ENCODE data around the gene NHSL1.

- no peak for TF ChIP-seq ZNF26 (tag by site-specific recombination; IDR thresholded peaks at IDR 0.05)
- no peak for TF ChIP-seq CTCF (tag by site-specific recombination; IDR thresholded peaks at IDR 0.05)
- TF ChIP-seq ZNF211 (tag by site-specific recombination; IDR thresholded peaks at IDR 0.05; ENCODE audit: low read depth): no peak
- no peak for TF ChIP-seq MEIS1 (CRISPR knock-in tag; IDR thresholded peaks at IDR 0.05; ENCODE audit: borderline replicate concordance)
- no peak for TF ChIP-seq PBX3 (CRISPR knock-in tag; IDR thresholded peaks at IDR 0.05)
- no peak for TF ChIP-seq TSHZ1 (tag by site-specific recombination; IDR thresholded peaks at IDR 0.05; ENCODE audit: borderline replicate concordance)
- no peak for TF ChIP-seq ZNF214 (tag by site-specific recombination; IDR thresholded peaks at IDR 0.05; ENCODE audit: borderline replicate concordance)
- no peak for TF ChIP-seq ZNF785 (tag by site-specific recombination; IDR thresholded peaks at IDR 0.05)
- TF ChIP-seq ZNF792 (tag by site-specific recombination; IDR thresholded peaks at IDR 0.05): no peak
- TF ChIP-seq ZBTB17 (tag by site-specific recombination; IDR thresholded peaks at IDR 0.05): no peak
- TF ChIP-seq SALL2 (tag by site-specific recombination; IDR thresholded peaks at IDR 0.05; ENCODE audit: borderline replicate concordance): no peak
- TF ChIP-seq ZFP69B (tag by site-specific recombination; IDR thresholded peaks at IDR 0.05): no peak
Measured at GRCh38 chr6:138417493-138418117, 81.7 kb downstream of the NHSL1 start.
